ENCODE results near the gene ASAP3.

ASAP3 gene

GRCh38 chr1:23448846-23449245, 35.1 kb downstream of the ASAP3 start:
- DNase-seq: no peak

GRCh38 chr1:23446661-23447310, 37.2 kb downstream of the ASAP3 start:
- no peak for DNase-seq

GRCh38 chr1:23444596-23445390, 39.2 kb downstream of the ASAP3 start:
- DNase-seq: no peak

GRCh38 chr1:23444104-23444533, 39.9 kb downstream of the ASAP3 start:
- DNase-seq: no peak

- no peak for DNase-seq
Observed at GRCh38 chr1:23442751-23443150, 41.2 kb downstream of the ASAP3 start.

GRCh38 chr1:23441446-23442148, 42.4 kb downstream of the ASAP3 start:
- DNase-seq: no peak

- DNase-seq: no peak
Observed at GRCh38 chr1:23438545-23438944, 45.4 kb downstream of the ASAP3 start.

- DNase-seq: no peak
Observed at GRCh38 chr1:23437355-23437664, 46.7 kb downstream of the ASAP3 start.

- DNase-seq: peak; percentile 27
Observed at GRCh38 chr1:23436520-23437354, 47.2 kb downstream of the ASAP3 start.

- no peak for DNase-seq
Observed at GRCh38 chr1:23434260-23434775, 49.7 kb downstream of the ASAP3 start.

GRCh38 chr1:23433122-23433521, 50.9 kb downstream of the ASAP3 start:
- no peak for DNase-seq

- no peak for DNase-seq
Observed at GRCh38 chr1:23431431-23431830, 52.5 kb downstream of the ASAP3 start.

GRCh38 chr1:23430803-23431202, 53.2 kb downstream of the ASAP3 start:
- no peak for DNase-seq

GRCh38 chr1:23428136-23428905, 55.7 kb downstream of the ASAP3 start:
- no peak for DNase-seq

- DNase-seq: no peak
Observed at GRCh38 chr1:23427550-23427949, 56.4 kb downstream of the ASAP3 start.

- DNase-seq: no peak
Observed at GRCh38 chr1:23426828-23427227, 57.2 kb downstream of the ASAP3 start.

- no peak for DNase-seq
Observed at GRCh38 chr1:23425193-23425494, 58.8 kb downstream of the ASAP3 start.

GRCh38 chr1:23424293-23425192, 59.4 kb downstream of the ASAP3 start, which contains the start of gene TCEA3:
Gene TCEA3, minus strand, starts transcription at chr1:23424748. Its CDS starts 115 bp downstream, at chr1:23424633.
- DNase-seq: peak; percentile 46

- DNase-seq: peak; percentile 38
Observed at GRCh38 chr1:23423415-23424292, 60.3 kb downstream of the ASAP3 start.

- DNase-seq: no peak
Observed at GRCh38 chr1:23422941-23423340, 61.0 kb downstream of the ASAP3 start.

Data from activated naive CD4-positive, alpha-beta T cell treated with anti-CD3 and anti-CD28 coated beads, Interleukin-2, amount 50 U/mL, for 16 hours (primary cell).